HG02623 (cell line): ENCODE measurements around the gene RIPK1.
A peak's percentile ranks its signal among the peaks of the same experiment; 100 is the strongest.

Experiments used
- ATAC-seq: cut with Tn5 transposase; IDR thresholded peaks from one replicate; pipeline ENCODE4 v1.9.1; 2021; ENCODE audit warnings: moderate library complexity; ENCODE audit not compliant: unreplicated experiment

Gene RIPK1

DNA sequence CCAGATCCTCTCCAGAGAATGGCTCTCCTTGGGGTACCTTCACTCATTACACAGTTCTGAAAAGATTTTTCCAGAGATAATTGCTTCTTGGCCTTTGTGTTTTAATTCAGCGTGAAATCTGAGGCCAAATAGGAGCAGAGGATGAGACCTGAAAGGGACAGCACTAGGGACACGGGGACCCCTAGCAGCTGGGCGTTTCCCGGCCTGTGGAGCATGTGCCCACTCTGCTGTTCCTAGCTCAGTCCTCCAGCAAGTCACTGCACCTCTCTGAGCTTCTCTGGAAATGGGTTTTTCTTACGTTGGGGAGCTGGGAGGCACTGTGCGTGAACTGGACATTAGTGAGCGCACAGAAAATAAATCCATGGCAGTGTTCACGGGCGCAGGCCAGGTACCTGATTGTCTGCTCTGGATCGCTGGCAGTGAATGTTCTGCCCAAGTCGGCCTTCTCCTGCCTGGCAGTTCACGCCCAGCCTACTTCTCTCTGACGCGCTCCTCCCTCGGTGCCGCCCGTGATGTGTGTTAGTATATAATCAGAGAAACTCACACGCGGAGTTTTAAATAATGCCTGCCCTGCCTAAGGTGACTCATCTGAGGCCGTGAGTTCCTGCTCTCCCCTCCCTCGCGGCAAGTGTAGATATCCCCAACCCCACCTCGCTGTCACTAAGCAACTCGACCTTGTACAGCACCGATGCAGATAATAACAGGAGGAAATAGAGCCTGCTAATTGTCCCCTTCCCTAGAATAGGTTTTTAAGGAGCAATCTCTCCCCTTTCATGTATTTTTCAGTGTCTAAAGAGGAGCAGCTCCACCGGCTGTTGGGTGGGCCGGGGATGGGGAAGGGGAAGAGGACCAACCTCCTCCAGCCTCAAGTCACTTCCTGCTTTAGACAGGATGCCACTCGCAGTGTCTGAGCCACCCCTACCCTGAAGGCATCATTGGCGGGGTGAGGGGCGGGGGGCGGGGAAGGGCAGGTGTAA lies 91.8 kb downstream of the RIPK1 start:
- no peak for ATAC-seq

GRCh38 chr6:3162067-3162497 lies 93.8 kb downstream of the RIPK1 start:
- ATAC-seq: no peak

GRCh38 chr6:3162565-3163247 lies 94.4 kb downstream of the RIPK1 start:
- ATAC-seq: peak; percentile 51

- ATAC-seq: no peak
These were observed 94.9 kb downstream of the RIPK1 start for GRCh38 chr6:3163248-3163594.

DNA sequence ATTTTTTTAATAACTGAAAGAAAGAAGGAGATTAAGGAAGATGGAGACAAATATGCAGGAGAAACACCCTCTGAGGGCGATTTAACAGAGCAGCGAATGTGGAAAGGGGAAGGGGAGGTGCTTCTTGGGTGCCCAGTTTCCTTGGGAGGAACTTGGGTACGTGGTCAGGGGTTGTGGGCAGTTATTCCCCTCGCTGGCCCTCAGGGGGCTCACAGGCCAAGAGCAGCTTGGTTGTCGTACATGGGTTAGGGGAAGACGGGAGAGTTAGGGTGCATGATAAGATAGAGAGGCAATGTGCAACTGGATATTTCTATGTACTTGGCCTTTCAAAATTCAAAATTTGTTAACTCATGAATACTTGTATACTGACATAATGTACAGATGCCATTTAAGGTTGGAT lies 96.1 kb downstream of the RIPK1 start:
- ATAC-seq: no peak
